Peyer's patch (tissue), 4 donors: ENCODE results near the gene CDK7.

Source experiments
- POLR2A ChIP-seq, 2 donors: fragments of 450-650 bp; IDR thresholded peaks; one replicate each; pipeline ENCODE4 v1.5.1; 2017; ENCODE audit warnings: antibody characterized with exemption in 2 of 2, mild to moderate bottlenecking in 2 of 2, moderate library complexity in 2 of 2
- TF ChIP-seq, protein P1 (sequence below), 6 experiments: fragments of 450-650 bp in 4 of 6; fragments of 200-600 bp in 2 of 6; sonication (generic) in 1 of 6; IDR thresholded peaks; one replicate each; pipeline ENCODE4 v1.5.1; 2017 to 2019; ENCODE audit warnings: antibody characterized with exemption in 6 of 6, mild to moderate bottlenecking in 3 of 6, moderate library complexity in 1 of 6

DNA sequence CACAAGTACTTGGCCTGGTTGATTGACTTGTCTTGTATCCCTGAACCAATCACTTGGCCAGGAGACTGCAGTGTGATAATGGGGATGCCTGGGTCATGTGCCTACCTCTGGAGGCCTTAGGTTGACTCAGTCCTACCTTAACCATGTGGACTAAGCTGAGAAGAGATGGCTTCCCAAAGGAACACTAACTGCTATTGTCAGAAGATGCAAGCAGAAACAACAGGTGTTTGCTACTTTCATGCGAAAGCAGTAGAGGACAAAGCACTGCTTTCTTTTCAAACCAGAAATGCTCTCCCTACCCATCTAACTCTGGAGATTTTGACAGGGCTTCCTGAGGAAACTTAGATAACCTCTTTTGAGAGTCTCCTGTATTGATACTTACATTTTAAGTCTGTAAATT, 22.9 kb downstream of the CDK7 start:
- TF ChIP-seq POLR2A (IDR thresholded peaks at IDR 0.05): no peak
- TF ChIP-seq, protein P1, sequence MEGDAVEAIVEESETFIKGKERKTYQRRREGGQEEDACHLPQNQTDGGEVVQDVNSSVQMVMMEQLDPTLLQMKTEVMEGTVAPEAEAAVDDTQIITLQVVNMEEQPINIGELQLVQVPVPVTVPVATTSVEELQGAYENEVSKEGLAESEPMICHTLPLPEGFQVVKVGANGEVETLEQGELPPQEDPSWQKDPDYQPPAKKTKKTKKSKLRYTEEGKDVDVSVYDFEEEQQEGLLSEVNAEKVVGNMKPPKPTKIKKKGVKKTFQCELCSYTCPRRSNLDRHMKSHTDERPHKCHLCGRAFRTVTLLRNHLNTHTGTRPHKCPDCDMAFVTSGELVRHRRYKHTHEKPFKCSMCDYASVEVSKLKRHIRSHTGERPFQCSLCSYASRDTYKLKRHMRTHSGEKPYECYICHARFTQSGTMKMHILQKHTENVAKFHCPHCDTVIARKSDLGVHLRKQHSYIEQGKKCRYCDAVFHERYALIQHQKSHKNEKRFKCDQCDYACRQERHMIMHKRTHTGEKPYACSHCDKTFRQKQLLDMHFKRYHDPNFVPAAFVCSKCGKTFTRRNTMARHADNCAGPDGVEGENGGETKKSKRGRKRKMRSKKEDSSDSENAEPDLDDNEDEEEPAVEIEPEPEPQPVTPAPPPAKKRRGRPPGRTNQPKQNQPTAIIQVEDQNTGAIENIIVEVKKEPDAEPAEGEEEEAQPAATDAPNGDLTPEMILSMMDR (IDR thresholded peaks at IDR 0.05): no peak
